Activated CD4-positive, alpha-beta memory T cell treated with anti-CD3 and anti-CD28 coated beads for 36 hours (primary cell): ENCODE data around the gene CCNL1. TPM values are rescaled to one million over a fixed set of nuclear protein-coding genes. Genes with fewer than 3 reads are reported as not detected.

ENCODE experiments used
- CTCF ChIA-PET: fragments of 350-600 bp; sonication (Branson Sonifier 250); formaldehyde crosslinking; loops from one replicate; lab custom pipeline; 2021; ENCODE audit warnings: antibody characterized with exemption, inconsistent platforms; lab: Charles Lee
- POLR2A ChIA-PET: fragments of 350-600 bp; sonication (Branson Sonifier 250); formaldehyde crosslinking; loops from one replicate; lab custom pipeline; 2021; ENCODE audit warnings: antibody characterized with exemption; lab: Charles Lee
- DNase-seq: peaks from one replicate; pipeline ENCODE4 v3.0.0-alpha.2; 2020
- H3K27ac Mint-ChIP-seq: one replicate; pipeline ENCODE4 v1.8.0; 2021; ENCODE audit warnings: mixed read lengths
- H3K27me3 Mint-ChIP-seq: one replicate; pipeline ENCODE4 v1.8.0; 2021; ENCODE audit warnings: mixed read lengths
- H3K36me3 Mint-ChIP-seq: one replicate; pipeline ENCODE4 v1.8.0; 2021; ENCODE audit warnings: mixed read lengths
- H3K4me1 Mint-ChIP-seq: one replicate; pipeline ENCODE4 v1.8.0; 2021; ENCODE audit warnings: low read depth, mixed read lengths
- H3K4me3 Mint-ChIP-seq: one replicate; pipeline ENCODE4 v1.8.0; 2021; ENCODE audit warnings: mild to moderate bottlenecking, mixed read lengths
- H3K9me3 Mint-ChIP-seq: one replicate; pipeline ENCODE4 v1.8.0; 2021; ENCODE audit warnings: mixed read lengths
- intact Hi-C: fragments of 100-400 bp; cut with micrococcal nuclease; formaldehyde crosslinking; loops from one replicate; pipeline ENCODE4 v1.15.1; 2023
- total RNA-seq, 2 experiments: library from RNA; stranded (reverse); gene quantifications; one replicate each; pipeline ENCODE4 v1.2.3, GENCODE V29; 2021

CCNL1 gene
- total RNA-seq, 2 experiments from 2014 or later, result 144 to 150 TPM

GRCh38 chr3:157101486-157101885 lies 58.5 kb downstream of the CCNL1 start:
- peaks cover 3% of the 10 kb centered on the region for H3K9me3 Mint-ChIP-seq
- no peaks in the 10 kb centered on the region for H3K27me3 Mint-ChIP-seq
- no peaks in the 10 kb centered on the region for H3K36me3 Mint-ChIP-seq
- ChIA-PET POLR2A (interaction anchor here (0.9 to 1.5 kb wide), 2 partner anchors 16 to 25 kb away, joined by 3 read pairs; no protein-coding TSS in a partner anchor), CTCF (interaction anchor here (1.7 kb wide), 2 partner anchors 12 to 36 kb away, joined by 6 read pairs; no protein-coding TSS in a partner anchor)
- intact Hi-C loops, result no loop called here
- no peak overlapping the region for H3K27ac Mint-ChIP-seq
- DNase-seq, result no peak
- no peak overlapping the region for H3K4me3 Mint-ChIP-seq
- H3K4me1 Mint-ChIP-seq, result peaks cover 54% of the 10 kb centered on the region

- H3K36me3 Mint-ChIP-seq, result no peaks in the 10 kb centered on the region
- ChIA-PET CTCF (interaction anchor here (0.6 to 1.7 kb wide), 3 partner anchors 11 to 37 kb away, joined by 3 to 8 read pairs (median 6); no protein-coding TSS in a partner anchor), POLR2A (interaction anchor here (2.5 kb wide), 1 partner anchor 12 kb away, joined by 10 read pairs; no protein-coding TSS in a partner anchor)
- no peak overlapping the region for H3K27ac Mint-ChIP-seq
- H3K27me3 Mint-ChIP-seq, result no peaks in the 10 kb centered on the region
- no peak overlapping the region for H3K4me3 Mint-ChIP-seq
- intact Hi-C loops, result no loop called here
- peaks cover 3% of the 10 kb centered on the region for H3K9me3 Mint-ChIP-seq
- no peak for DNase-seq
- H3K4me1 Mint-ChIP-seq, result peaks cover 54% of the 10 kb centered on the region
Measured at GRCh38 chr3:157100608-157101396, 59.1 kb downstream of the CCNL1 start.

- ChIA-PET POLR2A (interaction anchor here (0.8 to 2.5 kb wide), 2 partner anchors 11 to 12 kb away, joined by 4 to 10 read pairs; no protein-coding TSS in a partner anchor), CTCF (interaction anchor here (0.8 to 1.9 kb wide), 3 partner anchors 11 to 18 kb away, joined by 3 to 8 read pairs (median 7); no protein-coding TSS in a partner anchor)
- Mint-ChIP-seq H3K4me3 (no peak overlapping the region), H3K4me1 (peaks cover 49% of the 10 kb centered on the region), H3K27ac (peak overlapping the region; percentile 23), H3K36me3 (no peaks in the 10 kb centered on the region), H3K9me3 (peaks cover 3% of the 10 kb centered on the region), H3K27me3 (no peaks in the 10 kb centered on the region)
- intact Hi-C loops, result no loop called here
- peak; percentile 60 for DNase-seq
Measured at GRCh38 chr3:157100096-157100477, 59.9 kb downstream of the CCNL1 start.

GRCh38 chr3:157099326-157100095 lies 60.4 kb downstream of the CCNL1 start:
- no peaks in the 10 kb centered on the region for H3K27me3 Mint-ChIP-seq
- H3K27ac Mint-ChIP-seq, result peak overlapping the region; percentile 63

GRCh38 chr3:157098823-157099185 lies 61.1 kb downstream of the CCNL1 start:
- peaks cover 41% of the 10 kb centered on the region for H3K4me1 Mint-ChIP-seq
- ChIA-PET POLR2A (interaction anchor here (1.1 to 2.5 kb wide), 2 partner anchors 10 to 11 kb away, joined by 4 to 10 read pairs; no protein-coding TSS in a partner anchor), CTCF (interaction anchor here (0.9 to 2.4 kb wide), 4 partner anchors 9 to 39 kb away, joined by 3 to 8 read pairs (median 6); no protein-coding TSS in a partner anchor)
- H3K36me3 Mint-ChIP-seq, result no peaks in the 10 kb centered on the region
- intact Hi-C loops, result loop anchor here (1.0 kb wide), 1 partner anchor 11 kb away; no protein-coding TSS in a partner anchor
- peaks cover 3% of the 10 kb centered on the region for H3K9me3 Mint-ChIP-seq
- H3K4me3 Mint-ChIP-seq, result no peak overlapping the region
- no peak for DNase-seq
- no peaks in the 10 kb centered on the region for H3K27me3 Mint-ChIP-seq
- peak overlapping the region; percentile 63 for H3K27ac Mint-ChIP-seq

More at GRCh38 chr3:157099326-157100095, 60.4 kb downstream of the CCNL1 start:
- Mint-ChIP-seq H3K4me1 (peaks cover 48% of the 10 kb centered on the region), H3K4me3 (no peak overlapping the region), H3K9me3 (peaks cover 3% of the 10 kb centered on the region), H3K36me3 (no peaks in the 10 kb centered on the region)
- CTCF ChIA-PET, result interaction anchor here (0.8 to 2.4 kb wide), 4 partner anchors 11 to 38 kb away, joined by 3 to 8 read pairs (median 8); no protein-coding TSS in a partner anchor
- DNase-seq, result no peak
- POLR2A ChIA-PET, result interaction anchor here (0.8 to 2.5 kb wide), 3 partner anchors 10 to 11 kb away, joined by 4 to 10 read pairs (median 4); no protein-coding TSS in a partner anchor
- intact Hi-C loops, result no loop called here

GRCh38 chr3:157098121-157098822 lies 61.7 kb downstream of the CCNL1 start:
- no peak for DNase-seq
- peak overlapping the region; percentile 11 for H3K27ac Mint-ChIP-seq
- H3K36me3 Mint-ChIP-seq, result no peaks in the 10 kb centered on the region
- intact Hi-C loops, result loop anchor here (1.0 kb wide), 1 partner anchor 10 kb away; no protein-coding TSS in a partner anchor
- H3K27me3 Mint-ChIP-seq, result no peaks in the 10 kb centered on the region
- H3K4me3 Mint-ChIP-seq, result no peak overlapping the region
- peaks cover 3% of the 10 kb centered on the region for H3K9me3 Mint-ChIP-seq
- peaks cover 37% of the 10 kb centered on the region for H3K4me1 Mint-ChIP-seq
- POLR2A ChIA-PET, result interaction anchor here (1.1 to 2.5 kb wide), 2 partner anchors 9 to 10 kb away, joined by 4 to 10 read pairs; no protein-coding TSS in a partner anchor
- CTCF ChIA-PET, result interaction anchor here (0.9 to 2.4 kb wide), 4 partner anchors 9 to 39 kb away, joined by 3 to 8 read pairs (median 6); no protein-coding TSS in a partner anchor
